ENCODE results near the gene MYO3A. TPM values are rescaled to one million over a fixed set of nuclear protein-coding genes. Genes with fewer than 3 reads are reported as not detected.

MYO3A gene
- total RNA-seq, 3 donors from 2014 or later: 0.29 to 0.33 TPM; not detected in 1

GRCh38 chr10:26225322-26225721, 291.3 kb downstream of the MYO3A start:
- Histone ChIP-seq H3K4me3 (no peak overlapping the region), H3K9me3 (no peaks in the 10 kb centered on the region), H3K27ac (no peak overlapping the region), H3K4me1 (no peaks in the 10 kb centered on the region), H3K36me3 (no peaks in the 10 kb centered on the region), H3K27me3 (peaks cover 0 to 33% of the 10 kb centered on the region in 2 donors)
- intact Hi-C loops (cut with DNase I; ENCODE audit: low total_unique reads): no loop called here
- TF ChIP-seq CTCF (IDR thresholded peaks at IDR 0.05): no peak
- TF ChIP-seq POLR2AphosphoS5 (IDR thresholded peaks at IDR 0.05): no peak
- no peak for TF ChIP-seq POLR2A (IDR thresholded peaks at IDR 0.05)
- DNase-seq (ENCODE audit: low spot score in 2 of 2): no peak

- H3K9me3 ChIP-seq: no peaks in the 10 kb centered on the region
- no peaks in the 10 kb centered on the region for H3K4me1 ChIP-seq
- TF ChIP-seq CTCF (IDR thresholded peaks at IDR 0.05) (no peak), POLR2AphosphoS5 (IDR thresholded peaks at IDR 0.05) (no peak), POLR2A (IDR thresholded peaks at IDR 0.05) (no peak)
- no peak overlapping the region for H3K27ac ChIP-seq
- no peak for DNase-seq (ENCODE audit: low spot score in 2 of 2)
- intact Hi-C loops (cut with DNase I; ENCODE audit: low total_unique reads): no loop called here
- no peaks in the 10 kb centered on the region for H3K36me3 ChIP-seq
- peaks cover 0 to 9% of the 10 kb centered on the region in 2 donors for H3K27me3 ChIP-seq
- H3K4me3 ChIP-seq: no peak overlapping the region
These were observed 293.8 kb downstream of the MYO3A start for GRCh38 chr10:26227786-26228185.

- Histone ChIP-seq H3K27me3 (peaks cover 0 to 11% of the 10 kb centered on the region in 2 donors), H3K27ac (no peak overlapping the region), H3K9me3 (no peaks in the 10 kb centered on the region), H3K36me3 (no peaks in the 10 kb centered on the region), H3K4me1 (no peaks in the 10 kb centered on the region), H3K4me3 (no peak overlapping the region)
- no peak for DNase-seq (ENCODE audit: low spot score in 2 of 2)
- intact Hi-C loops (cut with DNase I; ENCODE audit: low total_unique reads): no loop called here
- TF ChIP-seq POLR2A (IDR thresholded peaks at IDR 0.05): no peak
- TF ChIP-seq CTCF (IDR thresholded peaks at IDR 0.05): no peak
- no peak for TF ChIP-seq POLR2AphosphoS5 (IDR thresholded peaks at IDR 0.05)
These were observed 298.1 kb downstream of the MYO3A start for GRCh38 chr10:26232174-26232573.

- intact Hi-C loops (cut with DNase I; ENCODE audit: low total_unique reads): no loop called here
- no peaks in the 10 kb centered on the region for H3K4me1 ChIP-seq
- H3K9me3 ChIP-seq: no peaks in the 10 kb centered on the region
- H3K36me3 ChIP-seq: no peaks in the 10 kb centered on the region
- DNase-seq (ENCODE audit: low spot score in 2 of 2): no peak
- no peak overlapping the region for H3K27ac ChIP-seq
- TF ChIP-seq POLR2A (IDR thresholded peaks at IDR 0.05) (no peak), POLR2AphosphoS5 (IDR thresholded peaks at IDR 0.05) (no peak), CTCF (IDR thresholded peaks at IDR 0.05) (no peak)
- H3K4me3 ChIP-seq: no peak overlapping the region
- peaks cover 0 to 9% of the 10 kb centered on the region in 2 donors for H3K27me3 ChIP-seq
These were observed 301.7 kb downstream of the MYO3A start for GRCh38 chr10:26235761-26236160.

GRCh38 chr10:26238378-26238777, 304.3 kb downstream of the MYO3A start:
- intact Hi-C loops (cut with DNase I; ENCODE audit: low total_unique reads): no loop called here
- Histone ChIP-seq H3K4me3 (no peak overlapping the region), H3K4me1 (no peaks in the 10 kb centered on the region), H3K36me3 (no peaks in the 10 kb centered on the region), H3K27ac (no peak overlapping the region), H3K27me3 (peaks cover 0 to 12% of the 10 kb centered on the region in 2 donors), H3K9me3 (no peaks in the 10 kb centered on the region)
- TF ChIP-seq CTCF (IDR thresholded peaks at IDR 0.05) (no peak), POLR2A (IDR thresholded peaks at IDR 0.05) (no peak), POLR2AphosphoS5 (IDR thresholded peaks at IDR 0.05) (no peak)
- DNase-seq (ENCODE audit: low spot score in 2 of 2): no peak

Measured in breast epithelium (tissue), 4 donors.